Effector memory CD4-positive, alpha-beta T cell (primary cell): ENCODE measurements around the gene BLCAP.

Source experiments
- DNase-seq, 3 donors: peaks; one replicate each; pipeline ENCODE4 v3.0.0-alpha.2; 2020
- H3K27ac ChIP-seq: 2 replicates; pipeline ENCODE4 v1.7.0; 2013; ENCODE audit warnings: mild to moderate bottlenecking, low read length, moderate library complexity; ENCODE audit not compliant: insufficient read depth, poor library complexity, severe bottlenecking
- H3K27me3 ChIP-seq: replicated peaks from 2 replicates; pipeline ENCODE4 v1.7.0; 2013; ENCODE audit warnings: mild to moderate bottlenecking, low read length; ENCODE audit not compliant: insufficient read depth, control insufficient read depth, poor library complexity, severe bottlenecking
- H3K36me3 ChIP-seq: 2 replicates; pipeline ENCODE4 v1.7.0; 2013; ENCODE audit warnings: mild to moderate bottlenecking, low read length, moderate library complexity; ENCODE audit not compliant: control insufficient read depth, insufficient read depth
- H3K4me1 ChIP-seq: 2 replicates; pipeline ENCODE4 v1.7.0; 2013; ENCODE audit warnings: low read length, mild to moderate bottlenecking; ENCODE audit not compliant: control insufficient read depth, insufficient read depth, poor library complexity, severe bottlenecking
- H3K4me3 ChIP-seq: 2 replicates; pipeline ENCODE4 v1.7.0; 2013; ENCODE audit warnings: low read length, low read depth, mild to moderate bottlenecking; ENCODE audit not compliant: insufficient read depth, poor library complexity, severe bottlenecking
- H3K9me3 ChIP-seq: 2 replicates; pipeline ENCODE4 v1.7.0; 2013; ENCODE audit warnings: mild to moderate bottlenecking, low read length, moderate library complexity; ENCODE audit not compliant: control insufficient read depth

Gene BLCAP

DNA sequence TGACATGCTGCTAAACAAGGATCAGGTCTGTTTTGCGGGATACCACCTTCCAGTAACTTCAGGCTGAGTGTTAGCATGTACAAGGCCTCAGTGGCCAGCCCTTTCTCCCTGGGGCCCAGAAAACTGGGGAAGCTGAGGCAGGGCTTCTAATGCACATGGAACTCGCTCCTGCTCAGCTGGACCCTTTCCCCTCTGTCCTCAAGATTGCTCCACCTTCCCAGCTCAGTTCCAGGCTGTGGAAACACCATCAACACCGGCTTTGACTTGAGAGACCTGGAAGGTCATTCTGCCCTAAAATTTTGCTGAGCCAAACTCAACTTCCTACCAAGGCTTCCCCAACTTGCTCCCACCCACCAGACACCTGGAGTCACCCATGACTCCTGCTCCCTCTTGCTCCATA lies 4.2 kb upstream of the BLCAP start:
- Histone ChIP-seq H3K27ac (no peak overlapping the region), H3K36me3 (no peaks in the 10 kb centered on the region), H3K9me3 (no peaks in the 10 kb centered on the region), H3K4me3 (no peak overlapping the region), H3K27me3 (no peaks in the 10 kb centered on the region), H3K4me1 (peaks cover 9% of the 10 kb centered on the region)
- no peak for DNase-seq

GRCh38 chr20:37530696-37531095 lies 3.0 kb upstream of the BLCAP start:
- H3K4me3 ChIP-seq, result no peak overlapping the region
- H3K36me3 ChIP-seq, result no peaks in the 10 kb centered on the region
- no peak overlapping the region for H3K27ac ChIP-seq
- H3K4me1 ChIP-seq, result peaks cover 16% of the 10 kb centered on the region
- DNase-seq, result no peak
- no peaks in the 10 kb centered on the region for H3K27me3 ChIP-seq
- no peaks in the 10 kb centered on the region for H3K9me3 ChIP-seq

DNA sequence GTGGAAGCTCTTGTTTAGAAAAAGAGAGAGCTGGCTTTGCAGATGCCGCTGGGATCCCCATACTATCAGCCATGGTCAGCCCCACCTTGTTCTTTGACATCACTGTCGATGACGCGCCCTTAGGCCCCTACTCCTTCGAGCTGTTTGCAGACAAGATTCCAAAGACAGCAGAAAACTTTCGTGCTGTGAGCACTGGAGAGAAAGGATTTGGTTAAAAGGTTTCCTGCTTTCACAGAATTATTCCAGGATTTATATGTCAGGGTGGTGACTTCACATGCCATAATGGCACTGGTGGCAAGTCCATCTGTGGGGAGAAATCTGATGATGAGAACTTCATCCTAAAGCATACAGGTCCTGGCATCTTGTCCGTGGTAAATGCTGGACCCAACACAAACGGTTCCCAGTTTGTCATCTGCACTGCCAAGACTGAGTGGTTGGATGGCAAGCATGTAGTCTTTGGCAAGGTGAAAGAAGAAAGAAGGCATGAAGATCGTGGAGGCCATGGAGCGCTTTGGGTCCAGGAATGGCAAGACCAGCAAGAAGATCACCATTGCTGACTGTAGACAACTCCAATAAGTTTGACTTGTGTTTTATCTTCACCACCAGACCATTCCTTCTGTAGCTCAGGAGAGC lies 2.4 kb upstream of the BLCAP start:
- H3K27ac ChIP-seq, result no peak overlapping the region
- peaks cover 20% of the 10 kb centered on the region for H3K4me1 ChIP-seq
- no peaks in the 10 kb centered on the region for H3K9me3 ChIP-seq
- no peaks in the 10 kb centered on the region for H3K27me3 ChIP-seq
- H3K4me3 ChIP-seq, result no peak overlapping the region
- H3K36me3 ChIP-seq, result no peaks in the 10 kb centered on the region
- DNase-seq, result no peak

- Histone ChIP-seq H3K27me3 (no peaks in the 10 kb centered on the region), H3K9me3 (no peaks in the 10 kb centered on the region), H3K36me3 (no peaks in the 10 kb centered on the region), H3K27ac (no peak overlapping the region), H3K4me3 (no peak overlapping the region), H3K4me1 (peaks cover 23% of the 10 kb centered on the region)
- no peak for DNase-seq
Measured at GRCh38 chr20:37529214-37529967, 1.7 kb upstream of the BLCAP start.

DNA sequence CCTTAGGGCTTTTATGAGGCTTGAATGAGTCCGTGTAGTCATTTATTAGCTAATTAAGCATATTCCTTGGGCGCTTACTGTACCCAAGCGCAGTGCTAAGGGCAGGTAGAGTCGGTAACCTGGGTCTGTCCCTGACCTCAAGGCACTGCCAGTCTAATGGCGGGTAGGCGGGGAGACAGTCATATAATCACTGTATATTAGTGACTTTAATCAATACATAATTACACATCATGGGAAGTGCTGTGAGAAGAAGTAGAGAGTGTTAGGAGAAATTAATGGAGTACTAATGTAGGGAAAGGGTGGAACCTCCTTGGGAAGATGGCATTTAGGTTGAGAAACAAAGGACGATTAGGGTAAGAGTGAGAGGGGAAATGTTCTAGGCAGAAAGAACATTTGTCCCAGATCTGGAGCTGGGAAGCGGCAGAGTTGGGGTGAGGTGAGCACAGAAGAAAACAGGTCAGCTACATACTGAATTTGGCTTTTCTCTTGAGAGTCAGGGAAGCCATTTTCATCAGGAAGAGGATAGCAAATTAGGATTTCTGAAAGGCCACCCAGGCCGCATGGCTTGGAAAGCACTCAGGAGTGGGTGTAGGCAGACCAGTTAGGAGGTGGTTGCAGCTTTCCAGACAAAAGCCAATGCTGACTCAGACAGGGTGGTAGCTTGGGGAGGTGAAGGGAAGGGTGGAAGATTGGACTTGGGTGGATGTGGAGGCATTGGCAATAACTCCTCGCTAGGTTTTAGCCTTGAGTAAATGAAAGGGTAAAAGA lies 954 bp upstream of the BLCAP start:
- Histone ChIP-seq H3K27me3 (no peaks in the 10 kb centered on the region), H3K4me1 (peaks cover 23% of the 10 kb centered on the region), H3K36me3 (no peaks in the 10 kb centered on the region), H3K27ac (peak overlapping the region; percentile 98), H3K4me3 (peak overlapping the region; percentile 93), H3K9me3 (no peaks in the 10 kb centered on the region)
- DNase-seq, result no peak

GRCh38 chr20:37526839-37527637 lies 638 bp downstream of the BLCAP start:
- no peaks in the 10 kb centered on the region for H3K27me3 ChIP-seq
- peak overlapping the region; percentile 93 for H3K4me3 ChIP-seq
- H3K4me1 ChIP-seq, result peaks cover 23% of the 10 kb centered on the region
- H3K9me3 ChIP-seq, result no peaks in the 10 kb centered on the region
- DNase-seq, result no peak
- peak overlapping the region; percentile 98 for H3K27ac ChIP-seq
- no peaks in the 10 kb centered on the region for H3K36me3 ChIP-seq

GRCh38 chr20:37526238-37526838 lies 1.3 kb downstream of the BLCAP start:
- H3K36me3 ChIP-seq, result no peaks in the 10 kb centered on the region
- H3K4me1 ChIP-seq, result peaks cover 29% of the 10 kb centered on the region
- H3K27me3 ChIP-seq, result no peaks in the 10 kb centered on the region
- peak overlapping the region; percentile 93 for H3K4me3 ChIP-seq
- peak overlapping the region; percentile 98 for H3K27ac ChIP-seq
- no peaks in the 10 kb centered on the region for H3K9me3 ChIP-seq
- DNase-seq, result no peak

- Histone ChIP-seq H3K27me3 (no peaks in the 10 kb centered on the region), H3K4me3 (no peak overlapping the region), H3K36me3 (no peaks in the 10 kb centered on the region), H3K4me1 (peaks cover 30% of the 10 kb centered on the region), H3K27ac (no peak overlapping the region), H3K9me3 (no peaks in the 10 kb centered on the region)
- DNase-seq, result no peak
Measured at GRCh38 chr20:37525810-37526209, 1.9 kb downstream of the BLCAP start.

DNA sequence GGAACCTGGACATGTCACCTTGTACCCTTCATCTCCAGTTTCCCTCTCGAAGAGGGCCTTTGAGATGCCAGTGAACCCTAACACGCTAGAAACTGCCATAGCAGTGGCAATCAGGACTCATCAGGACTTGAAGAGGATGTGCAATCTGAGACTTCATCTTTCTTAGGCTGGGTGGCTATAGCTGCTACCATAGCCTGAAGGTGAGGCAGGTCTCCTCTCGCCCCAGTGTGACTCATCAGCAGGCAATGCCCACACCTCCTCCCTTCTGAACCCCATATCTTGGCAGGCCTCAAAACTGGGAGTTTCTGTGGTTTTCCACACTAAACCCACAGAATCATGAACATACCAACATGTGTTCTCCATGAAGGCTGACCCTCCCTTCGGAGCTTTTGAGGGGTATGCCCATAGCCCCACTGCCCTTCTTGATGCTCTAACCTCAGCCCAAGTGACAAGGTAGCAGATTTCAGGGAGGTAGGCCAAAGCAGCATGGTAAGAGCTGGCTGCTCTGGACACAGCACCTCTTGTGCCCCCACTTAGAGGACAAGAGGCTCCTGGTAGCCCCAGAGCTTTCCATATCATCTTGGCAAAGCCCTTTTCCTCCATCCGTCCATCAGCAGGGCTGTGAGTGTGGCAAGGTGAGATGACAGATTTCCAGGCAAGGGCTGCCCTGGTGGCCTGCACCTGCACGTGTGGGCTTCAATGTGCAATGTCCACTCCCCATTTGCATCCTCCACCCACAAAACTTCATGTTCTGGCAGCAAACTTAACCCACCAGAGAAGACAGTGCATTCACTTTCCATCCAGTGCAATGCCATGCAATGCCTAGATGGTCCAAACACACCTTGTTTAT lies 2.6 kb downstream of the BLCAP start:
- no peak overlapping the region for H3K4me3 ChIP-seq
- no peak overlapping the region for H3K27ac ChIP-seq
- peak in 2 of 3 donors; percentile 9 to 13 for DNase-seq
- no peaks in the 10 kb centered on the region for H3K27me3 ChIP-seq
- peaks cover 30% of the 10 kb centered on the region for H3K4me1 ChIP-seq
- no peaks in the 10 kb centered on the region for H3K36me3 ChIP-seq
- H3K9me3 ChIP-seq, result no peaks in the 10 kb centered on the region
